Measurements from ENCODE around the gene CC2D2B. TPM values are rescaled to one million over a fixed set of nuclear protein-coding genes. Genes with fewer than 3 reads are reported as not detected.
A peak's percentile ranks its signal among the peaks of the same experiment; 100 is the strongest.
"Not testable (repeated sequence)": the region's sequence is repeated elsewhere in the genome, so short reads cannot be mapped to it uniquely, and the experiment has no call there.

CC2D2B gene
- total RNA-seq, 2 donors from 2014 or later = 4.6 to 5.8 TPM

GRCh38 chr10:95988702-95989101, 80.9 kb downstream of the CC2D2B start:
- intact Hi-C loops (cut with DNase I) = no loop called here
- DNase-seq (ENCODE audit: low spot score) = no peak

- DNase-seq (ENCODE audit: low spot score); intact Hi-C loops (cut with DNase I): not testable (repeated sequence)
Measured at GRCh38 chr10:95994376-95994775, 86.6 kb downstream of the CC2D2B start.

GRCh38 chr10:95998255-95998784, 90.5 kb downstream of the CC2D2B start:
- intact Hi-C loops (cut with DNase I) = no loop called here
- no peak for DNase-seq (ENCODE audit: low spot score)

GRCh38 chr10:96013956-96014355, 106.2 kb downstream of the CC2D2B start:
- DNase-seq (ENCODE audit: low spot score) = no peak
- intact Hi-C loops (cut with DNase I) = no loop called here

GRCh38 chr10:96014473-96015102, 106.8 kb downstream of the CC2D2B start:
- intact Hi-C loops (cut with DNase I) = no loop called here
- no peak for DNase-seq (ENCODE audit: low spot score)

GRCh38 chr10:96017191-96017687, 109.5 kb downstream of the CC2D2B start:
- DNase-seq (ENCODE audit: low spot score) = no peak
- intact Hi-C loops (cut with DNase I) = no loop called here

GRCh38 chr10:96021332-96021731, 113.6 kb downstream of the CC2D2B start:
- DNase-seq (ENCODE audit: low spot score) = no peak
- intact Hi-C loops (cut with DNase I) = no loop called here

GRCh38 chr10:96022739-96023138, 115.0 kb downstream of the CC2D2B start:
- intact Hi-C loops (cut with DNase I) = no loop called here
- DNase-seq (ENCODE audit: low spot score) = no peak

GRCh38 chr10:96023168-96023567, 115.4 kb downstream of the CC2D2B start:
- DNase-seq (ENCODE audit: low spot score) = no peak
- intact Hi-C loops (cut with DNase I) = no loop called here

GRCh38 chr10:96025566-96025965, 117.8 kb downstream of the CC2D2B start:
- intact Hi-C loops (cut with DNase I) = no loop called here

GRCh38 chr10:96034625-96035024, 126.8 kb downstream of the CC2D2B start:
- DNase-seq (ENCODE audit: low spot score) = no peak
- intact Hi-C loops (cut with DNase I) = no loop called here

More at GRCh38 chr10:96025566-96025965, 117.8 kb downstream of the CC2D2B start:
- no peak for DNase-seq (ENCODE audit: low spot score)

- no peak for DNase-seq (ENCODE audit: low spot score)
- intact Hi-C loops (cut with DNase I) = no loop called here
Measured at GRCh38 chr10:96038476-96039387, 131.0 kb downstream of the CC2D2B start.

GRCh38 chr10:96041146-96041545, 133.4 kb downstream of the CC2D2B start:
- intact Hi-C loops (cut with DNase I) = loop anchor here in 1 of 2 donors (5.0 kb wide), 1 partner anchor 1439 kb away; no protein-coding TSS in a partner anchor

GRCh38 chr10:96043033-96043892, 135.5 kb downstream of the CC2D2B start, which contains the start of gene CCNJ:
Gene CCNJ, plus strand, starts transcription at chr10:96043583. Its CDS starts 811 bp downstream, at chr10:96044394.
- DNase-seq (ENCODE audit: low spot score) = peak; percentile 96
- intact Hi-C loops (cut with DNase I) = loop anchor here in 1 of 2 donors (5.0 kb wide), 1 partner anchor 1441 kb away; no protein-coding TSS in a partner anchor

More at GRCh38 chr10:96041146-96041545, 133.4 kb downstream of the CC2D2B start:
- DNase-seq (ENCODE audit: low spot score) = no peak

- DNase-seq (ENCODE audit: low spot score) = peak; percentile 87
- intact Hi-C loops (cut with DNase I) = loop anchor here in 1 of 2 donors (5.0 kb wide), 1 partner anchor 1442 kb away; no protein-coding TSS in a partner anchor
Measured at GRCh38 chr10:96043893-96044715, 136.3 kb downstream of the CC2D2B start.

GRCh38 chr10:96044736-96045135, 137.0 kb downstream of the CC2D2B start:
- intact Hi-C loops (cut with DNase I) = loop anchor here in 1 of 2 donors (5.0 kb wide), 1 partner anchor 1442 kb away; no protein-coding TSS in a partner anchor
- no peak for DNase-seq (ENCODE audit: low spot score)

GRCh38 chr10:96046546-96046945, 138.8 kb downstream of the CC2D2B start:
- intact Hi-C loops (cut with DNase I) = no loop called here
- DNase-seq (ENCODE audit: low spot score) = no peak
